ENCODE measurements around the gene EBP. TPM values are rescaled to one million over a fixed set of nuclear protein-coding genes. Genes with fewer than 3 reads are reported as not detected.
A peak's percentile ranks its signal among the peaks of the same experiment; 100 is the strongest.

Gene EBP
- polyA plus RNA-seq, 1 donor from 2014 or later: 134 TPM

GRCh38 chrX:48539345-48540027 lies 17.9 kb downstream of the EBP start, which contains the start of gene TBC1D25:
TSS of gene TBC1D25 (plus strand) at chrX:48539714. CDS start at chrX:48539798, 84 bp downstream.
- Histone ChIP-seq H3K27me3 (ENCODE audit: insufficient read depth, low read depth, low read length) (no peaks in the 10 kb centered on the region), H3K79me2 (replicated peaks; ENCODE audit: insufficient read depth, low read length) (peaks cover 4% of the 10 kb centered on the region), H3K36me3 (ENCODE audit: insufficient read depth, low read length) (no peaks in the 10 kb centered on the region), H3K9me2 (ENCODE audit: insufficient read depth, low read length) (no peaks in the 10 kb centered on the region), H3K4me2 (ENCODE audit: low read length) (peak within 1 kb of the TSS; percentile 55), H4K20me1 (ENCODE audit: insufficient read depth) (no peaks in the 10 kb centered on the region), H3K9me3 (ENCODE audit: low read length) (no peaks in the 10 kb centered on the region), H2AFZ (ENCODE audit: low read depth, low read length) (peak within 1 kb of the TSS; percentile 69), H3F3A (ENCODE audit: insufficient read depth, low read length, poor library complexity, severe bottlenecking) (no peaks in the 10 kb centered on the region), H3K4me3 (ENCODE audit: low read length) (peak within 1 kb of the TSS; percentile 85), H3K9ac (ENCODE audit: low read length) (peak within 1 kb of the TSS; percentile 90), H3K27ac (ENCODE audit: low read length) (peak within 1 kb of the TSS; percentile 85)
- peak; percentile 60 for TF ChIP-seq CTCF (IDR thresholded peaks at IDR 0.05; ENCODE audit: poor library complexity, severe bottlenecking)
- peak; percentile 41 for TF ChIP-seq RAD21 (conservative IDR thresholded peaks at IDR 0.05)
- peak; percentile 79 for TF ChIP-seq POLR2AphosphoS5 (IDR thresholded peaks at IDR 0.05)
- TF ChIP-seq SMC3 (conservative IDR thresholded peaks at IDR 0.05; ENCODE audit: poor library complexity): peak; percentile 38
- no peak for TF ChIP-seq REST (IDR thresholded peaks at IDR 0.05; ENCODE audit: borderline replicate concordance)
- peak; percentile 37 for TF ChIP-seq EP300 (conservative IDR thresholded peaks at IDR 0.05; ENCODE audit: poor library complexity, severe bottlenecking)

- H3K9ac ChIP-seq (ENCODE audit: low read length): peak overlapping the region; percentile 90
- H3K27me3 ChIP-seq (ENCODE audit: insufficient read depth, low read depth, low read length): no peaks in the 10 kb centered on the region
- peak overlapping the region; percentile 55 for H3K4me2 ChIP-seq (ENCODE audit: low read length)
- H3K79me2 ChIP-seq (replicated peaks; ENCODE audit: insufficient read depth, low read length): peaks cover 4% of the 10 kb centered on the region
- peak overlapping the region; percentile 85 for H3K27ac ChIP-seq (ENCODE audit: low read length)
- H4K20me1 ChIP-seq (ENCODE audit: insufficient read depth): no peaks in the 10 kb centered on the region
- TF ChIP-seq TAF1 (IDR thresholded peaks at IDR 0.05; ENCODE audit: low read depth) (no peak), POLR2AphosphoS5 (IDR thresholded peaks at IDR 0.05) (no peak), EP300 (conservative IDR thresholded peaks at IDR 0.05; ENCODE audit: poor library complexity, severe bottlenecking) (no peak)
- H3F3A ChIP-seq (ENCODE audit: insufficient read depth, low read length, poor library complexity, severe bottlenecking): no peaks in the 10 kb centered on the region
- H3K9me2 ChIP-seq (ENCODE audit: insufficient read depth, low read length): no peaks in the 10 kb centered on the region
- H3K4me3 ChIP-seq (ENCODE audit: low read length): peak overlapping the region; percentile 85
- H3K36me3 ChIP-seq (ENCODE audit: insufficient read depth, low read length): no peaks in the 10 kb centered on the region
- peak overlapping the region; percentile 69 for H2AFZ ChIP-seq (ENCODE audit: low read depth, low read length)
- H3K9me3 ChIP-seq (ENCODE audit: low read length): no peaks in the 10 kb centered on the region
Measured at GRCh38 chrX:48540028-48540375, 18.4 kb downstream of the EBP start.

- peaks cover 4% of the 10 kb centered on the region for H3K79me2 ChIP-seq (replicated peaks; ENCODE audit: insufficient read depth, low read length)
- no peaks in the 10 kb centered on the region for H3K27me3 ChIP-seq (ENCODE audit: insufficient read depth, low read depth, low read length)
- H3K9me2 ChIP-seq (ENCODE audit: insufficient read depth, low read length): no peaks in the 10 kb centered on the region
- peak overlapping the region; percentile 55 for H3K4me2 ChIP-seq (ENCODE audit: low read length)
- H3K9ac ChIP-seq (ENCODE audit: low read length): peak overlapping the region; percentile 90
- no peaks in the 10 kb centered on the region for H3F3A ChIP-seq (ENCODE audit: insufficient read depth, low read length, poor library complexity, severe bottlenecking)
- TF ChIP-seq RAD21 (conservative IDR thresholded peaks at IDR 0.05): no peak
- TF ChIP-seq TAF1 (IDR thresholded peaks at IDR 0.05; ENCODE audit: low read depth): no peak
- TF ChIP-seq CTCF (IDR thresholded peaks at IDR 0.05; ENCODE audit: poor library complexity, severe bottlenecking): no peak
- TF ChIP-seq REST (IDR thresholded peaks at IDR 0.05; ENCODE audit: borderline replicate concordance): no peak
- TF ChIP-seq SMC3 (conservative IDR thresholded peaks at IDR 0.05; ENCODE audit: poor library complexity): no peak
- no peak for TF ChIP-seq POLR2AphosphoS5 (IDR thresholded peaks at IDR 0.05)
- TF ChIP-seq EZH2 (IDR thresholded peaks at IDR 0.05; ENCODE audit: borderline replicate concordance, insufficient read depth, low read length, poor library complexity, severe bottlenecking): no peak
- no peak for TF ChIP-seq MXI1 (conservative IDR thresholded peaks at IDR 0.05; ENCODE audit: poor library complexity, severe bottlenecking)
- TF ChIP-seq EP300 (conservative IDR thresholded peaks at IDR 0.05; ENCODE audit: poor library complexity, severe bottlenecking): no peak
- H3K4me3 ChIP-seq (ENCODE audit: low read length): peak overlapping the region; percentile 85
- H3K27ac ChIP-seq (ENCODE audit: low read length): peak overlapping the region; percentile 85
- no peaks in the 10 kb centered on the region for H4K20me1 ChIP-seq (ENCODE audit: insufficient read depth)
- H3K9me3 ChIP-seq (ENCODE audit: low read length): no peaks in the 10 kb centered on the region
- no peak overlapping the region for H2AFZ ChIP-seq (ENCODE audit: low read depth, low read length)
- no peaks in the 10 kb centered on the region for H3K36me3 ChIP-seq (ENCODE audit: insufficient read depth, low read length)
Measured at GRCh38 chrX:48540480-48540879, 18.9 kb downstream of the EBP start.
